Stimulated activated CD4-positive, alpha-beta T cell treated with anti-CD3 and anti-CD28 coated beads, Interleukin-15, amount 100 ng/mL, for 24 hours (primary cell): ENCODE results near the gene HSD17B12.

ENCODE experiments used
- DNase-seq: peaks from one replicate; pipeline ENCODE4 v3.0.0-alpha.2; 2020

The HSD17B12 gene

DNA sequence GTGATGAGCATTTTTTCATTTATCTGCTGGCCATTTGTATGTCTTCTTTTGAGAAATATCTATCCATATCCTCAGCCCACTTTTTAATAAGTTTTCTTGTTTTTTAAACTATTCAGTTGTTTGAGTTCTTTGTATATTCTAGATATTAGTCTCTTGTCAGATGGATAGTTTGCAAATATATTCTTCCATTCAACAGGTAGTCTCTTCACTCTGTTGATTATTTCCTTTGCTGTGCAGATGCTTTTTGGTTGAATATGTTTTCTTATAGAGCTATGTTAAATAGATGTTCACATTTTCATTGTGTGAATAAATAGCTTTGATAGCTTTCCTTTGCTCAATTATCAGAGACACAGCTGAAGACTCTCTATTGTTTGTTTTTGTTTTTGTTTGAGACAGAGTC lies 131.9 kb downstream of the HSD17B12 start:
- no peak for DNase-seq

DNA sequence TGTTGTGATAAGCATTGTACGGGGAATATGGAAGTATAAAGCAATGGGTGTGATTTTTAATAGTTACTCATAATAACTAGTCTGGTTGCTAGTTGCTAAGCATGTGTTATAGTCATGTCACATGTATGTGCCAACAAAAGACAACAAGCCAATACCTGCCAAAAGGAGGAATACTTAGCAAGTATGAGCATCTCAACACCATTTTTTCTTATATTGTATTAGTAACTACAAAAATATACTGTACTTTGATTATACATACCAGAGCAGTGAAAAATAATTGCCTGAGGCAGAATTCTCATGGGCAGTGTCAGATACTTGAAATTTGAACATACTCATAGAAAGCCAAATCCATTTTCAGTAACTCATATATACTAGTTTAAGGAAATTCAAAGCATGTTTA lies 137.7 kb downstream of the HSD17B12 start:
- no peak for DNase-seq

DNA sequence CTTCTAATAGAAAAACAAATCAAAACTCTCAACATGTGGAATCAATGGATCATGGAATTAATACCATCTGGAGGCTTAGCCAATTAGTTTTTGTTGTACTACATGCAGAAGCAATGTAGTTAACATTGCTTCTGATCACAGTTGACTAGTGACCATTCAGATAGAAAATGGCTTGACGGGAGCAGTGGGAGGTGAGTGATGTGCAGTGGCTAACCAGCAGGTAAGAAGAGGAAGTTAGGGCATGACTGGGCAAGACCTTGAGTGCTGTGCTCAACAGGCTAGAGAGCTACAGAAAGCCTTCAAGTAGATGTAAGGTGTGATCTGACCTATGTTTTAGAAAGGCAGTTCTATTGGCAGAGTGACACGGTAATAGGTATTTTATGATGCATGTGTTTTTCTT lies 139.4 kb downstream of the HSD17B12 start:
- DNase-seq, result no peak

DNA sequence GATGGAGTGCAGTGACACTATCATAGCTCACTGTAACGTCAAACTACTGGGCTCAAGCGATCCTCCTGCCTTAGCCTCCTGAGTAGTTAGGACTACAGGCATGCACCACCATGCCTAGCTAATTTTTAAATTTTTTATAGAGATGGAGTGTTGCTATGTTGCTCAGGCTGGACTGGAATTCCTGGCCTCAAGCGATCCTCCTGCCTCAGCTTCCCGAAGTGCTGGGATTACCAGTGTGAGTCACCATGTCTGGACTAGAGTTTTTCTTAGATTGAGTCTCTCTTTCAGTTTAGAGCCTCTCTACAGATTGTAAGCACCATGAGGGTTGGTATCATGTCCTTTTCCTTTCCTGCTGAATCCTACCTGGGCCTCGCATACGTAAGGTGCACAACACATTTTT lies 142.8 kb downstream of the HSD17B12 start:
- DNase-seq, result no peak

DNA sequence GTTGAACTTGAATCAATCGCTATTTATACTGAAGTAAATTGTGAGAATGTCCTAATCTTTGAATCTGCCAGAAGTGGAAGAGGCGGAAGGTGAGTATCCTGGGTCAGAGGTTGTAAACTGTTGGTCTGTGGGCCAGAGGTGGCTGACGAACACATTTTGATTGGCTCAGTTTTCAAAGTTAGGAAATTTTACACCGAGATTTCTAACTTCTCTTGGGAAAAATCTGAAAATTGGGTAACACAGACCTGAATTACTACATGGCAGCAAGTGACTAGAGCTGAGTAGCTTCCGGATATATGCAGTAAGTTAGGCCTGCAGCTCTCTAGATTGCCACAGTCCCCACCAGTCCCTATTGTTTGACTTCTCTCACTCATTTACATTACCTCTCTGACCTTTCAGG lies 143.3 kb downstream of the HSD17B12 start:
- no peak for DNase-seq

DNA sequence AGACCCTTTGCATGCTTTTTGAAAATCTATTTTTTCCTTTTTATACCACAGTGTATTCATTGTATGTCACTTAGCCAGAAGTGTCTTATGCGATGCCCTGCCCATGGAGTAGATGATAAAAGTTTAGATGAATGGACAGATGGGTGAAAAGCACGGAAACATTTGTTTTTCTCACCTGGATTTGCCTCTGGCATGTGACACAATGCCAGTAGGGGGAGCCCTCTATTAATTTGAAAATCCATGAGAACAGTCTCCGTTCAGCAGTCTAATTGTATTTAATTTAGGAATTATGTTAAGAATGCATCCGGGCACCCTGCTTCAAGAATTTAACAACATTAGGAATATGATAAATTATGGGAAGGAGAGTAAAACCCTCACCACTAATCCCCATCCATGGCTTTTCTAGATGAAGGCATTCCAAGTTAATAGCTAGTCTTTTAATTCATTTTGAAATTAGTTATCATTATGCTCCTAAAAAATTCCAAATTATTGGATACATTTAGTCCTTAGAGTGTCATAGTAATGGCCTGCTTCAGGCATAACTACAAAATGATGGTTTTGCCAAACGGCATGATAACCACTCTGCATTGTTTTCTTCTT lies 144.8 kb downstream of the HSD17B12 start:
- DNase-seq, result peak; percentile 4

DNA sequence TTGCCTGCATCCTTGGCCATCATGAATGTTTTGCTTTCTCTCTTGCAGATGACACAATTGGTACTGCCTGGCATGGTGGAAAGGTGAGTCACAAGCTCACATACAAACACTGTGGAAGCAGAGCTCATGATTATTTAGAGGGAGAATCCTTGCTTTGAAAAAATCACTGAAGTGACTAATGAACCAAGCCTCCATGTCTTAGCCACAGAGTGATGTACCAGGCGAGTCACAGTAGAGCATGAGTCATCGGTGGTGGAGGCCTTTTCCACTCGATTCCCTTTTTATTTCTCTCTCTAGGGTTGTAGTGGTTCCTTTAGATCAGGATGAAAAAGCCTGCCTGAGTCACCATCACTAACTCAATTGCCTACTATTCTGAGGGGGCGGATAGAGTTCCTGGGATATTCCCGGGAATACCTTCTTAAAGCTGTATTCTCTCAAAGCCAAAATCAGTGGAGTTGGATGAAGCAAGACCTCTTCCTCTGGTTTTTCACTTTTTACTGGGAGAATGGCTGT lies 150.4 kb downstream of the HSD17B12 start:
- DNase-seq, result peak; percentile 69

DNA sequence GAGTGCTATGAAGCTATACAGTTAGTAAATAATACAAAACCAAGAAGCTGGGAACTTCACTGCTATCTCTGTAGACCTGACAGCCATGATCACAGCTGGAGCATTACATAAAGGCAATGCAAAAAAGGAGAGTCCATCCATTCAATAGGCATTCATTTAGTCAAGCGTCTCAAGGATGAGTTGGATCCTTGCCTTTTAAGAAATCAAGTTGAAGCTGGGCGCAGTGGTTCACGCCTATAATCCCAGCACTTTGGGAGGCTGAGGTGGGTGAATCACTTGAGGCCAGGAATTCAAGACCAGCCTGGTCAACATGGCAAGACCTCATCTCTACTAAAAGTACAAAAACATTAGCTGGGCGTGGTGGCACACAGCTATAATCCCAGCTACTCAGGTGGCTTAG lies 152.0 kb downstream of the HSD17B12 start:
- no peak for DNase-seq

DNA sequence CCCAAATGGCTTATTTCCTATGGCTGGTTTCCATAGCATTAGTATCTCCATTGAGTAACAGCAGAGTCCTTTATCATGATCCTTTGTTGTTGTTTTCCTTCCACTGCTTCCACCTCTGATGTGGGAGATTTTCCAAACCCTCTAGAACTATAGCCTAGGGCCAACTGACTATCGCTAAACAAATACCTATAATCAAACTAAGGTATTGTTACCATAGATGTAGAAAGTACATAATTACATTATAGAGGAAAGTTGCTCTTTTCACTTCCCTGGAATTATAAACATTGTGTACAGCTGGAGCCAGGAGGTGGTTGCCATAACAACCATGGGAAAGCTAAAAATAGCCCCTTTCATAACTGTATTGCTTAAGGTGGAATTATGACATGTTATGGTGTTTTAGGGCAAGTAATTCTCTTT lies 153.1 kb downstream of the HSD17B12 start:
- no peak for DNase-seq

DNA sequence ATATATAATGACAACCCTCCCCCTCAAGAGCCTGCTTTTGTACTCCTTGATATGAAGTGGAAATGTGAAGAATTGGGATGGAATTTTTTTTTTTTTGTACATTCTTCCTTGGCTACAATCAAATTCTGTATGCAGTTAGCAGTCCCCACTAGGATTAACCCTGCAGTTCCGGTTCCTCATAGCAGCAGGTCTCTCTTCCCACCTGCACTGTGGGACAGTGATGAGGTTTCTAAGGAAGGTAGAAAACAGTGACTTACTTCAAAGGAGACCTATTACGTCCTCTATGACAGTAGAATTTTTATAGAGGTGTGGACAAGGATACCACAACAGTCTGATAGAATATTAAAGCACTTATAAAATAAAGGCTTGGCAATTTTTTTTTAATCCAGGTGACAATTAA lies 153.7 kb downstream of the HSD17B12 start:
- no peak for DNase-seq

DNA sequence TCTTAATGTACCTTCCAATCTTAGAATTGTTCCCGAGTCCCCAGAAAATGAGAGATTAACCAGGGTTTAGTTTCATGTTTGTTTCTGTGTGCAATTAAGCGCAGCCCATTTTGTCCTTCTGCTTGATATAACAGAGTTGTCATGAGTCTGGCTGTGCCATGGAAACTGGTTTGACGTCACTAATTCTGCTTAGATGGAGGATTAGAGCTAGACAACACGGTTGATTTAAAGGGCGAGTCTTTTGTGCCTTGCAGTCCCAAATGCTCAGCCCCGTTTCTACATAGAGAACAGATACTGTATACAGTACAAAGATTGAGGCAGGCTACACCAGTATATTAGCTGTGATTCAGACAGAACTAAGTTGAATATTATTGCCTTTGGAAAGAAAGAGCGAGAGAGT lies 154.6 kb downstream of the HSD17B12 start:
- DNase-seq, result no peak

DNA sequence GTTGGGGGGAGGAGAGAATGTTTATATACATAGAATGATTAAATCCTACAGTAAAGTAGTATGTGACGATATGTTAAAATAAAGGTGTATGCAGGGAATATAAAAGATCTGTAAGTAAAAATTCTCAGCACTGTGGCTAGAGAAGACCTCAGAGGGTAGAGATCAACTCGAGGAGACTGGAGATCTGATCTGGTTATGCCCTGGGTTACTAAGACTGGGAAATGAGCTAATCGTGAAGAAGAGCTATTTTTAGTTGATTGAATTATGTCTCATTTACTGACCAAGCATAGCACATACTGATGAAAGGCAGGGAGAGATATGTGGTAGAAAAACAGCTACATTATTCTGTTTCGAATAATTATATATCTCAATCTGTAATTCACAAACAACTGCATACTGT lies 157.3 kb downstream of the HSD17B12 start:
- no peak for DNase-seq

DNA sequence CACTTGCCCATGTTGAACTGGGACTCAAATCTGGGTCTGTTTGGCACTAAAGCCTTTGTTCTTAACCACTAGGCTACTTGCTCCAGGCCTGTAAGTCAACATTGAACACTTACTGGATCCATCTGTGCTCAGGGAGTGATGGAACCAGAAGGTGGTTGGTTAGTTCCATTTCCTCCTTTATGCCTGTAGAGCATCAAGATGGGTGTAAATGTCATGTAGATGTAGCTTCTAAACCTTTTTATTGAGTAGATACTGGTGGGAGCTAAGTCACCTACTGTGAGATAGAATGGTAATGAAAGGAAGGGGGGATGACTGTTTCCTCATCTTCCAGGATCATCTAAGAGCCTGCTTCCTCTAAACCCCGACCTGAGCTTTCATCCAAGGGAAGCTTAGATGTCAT lies 161.5 kb downstream of the HSD17B12 start:
- DNase-seq, result no peak

DNA sequence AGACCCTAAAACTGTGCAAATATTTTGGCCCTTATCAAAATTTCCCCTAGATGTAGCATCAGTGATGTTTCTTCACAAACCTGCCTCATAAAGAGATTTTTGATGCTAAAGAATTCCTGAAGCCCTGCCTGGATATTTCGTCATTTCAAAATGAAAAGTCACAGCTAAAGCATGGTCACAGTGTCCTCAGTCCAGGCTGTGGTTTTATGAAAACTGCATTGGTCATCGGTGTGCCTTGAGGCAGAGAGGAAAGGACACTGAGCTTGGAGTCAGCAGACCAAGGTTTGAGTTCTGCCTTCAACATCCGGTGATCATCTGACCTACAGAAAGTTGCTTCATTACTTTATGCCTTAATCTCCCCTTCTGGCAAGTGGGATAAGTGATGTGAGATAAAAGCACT lies 165.3 kb downstream of the HSD17B12 start:
- no peak for DNase-seq

DNA sequence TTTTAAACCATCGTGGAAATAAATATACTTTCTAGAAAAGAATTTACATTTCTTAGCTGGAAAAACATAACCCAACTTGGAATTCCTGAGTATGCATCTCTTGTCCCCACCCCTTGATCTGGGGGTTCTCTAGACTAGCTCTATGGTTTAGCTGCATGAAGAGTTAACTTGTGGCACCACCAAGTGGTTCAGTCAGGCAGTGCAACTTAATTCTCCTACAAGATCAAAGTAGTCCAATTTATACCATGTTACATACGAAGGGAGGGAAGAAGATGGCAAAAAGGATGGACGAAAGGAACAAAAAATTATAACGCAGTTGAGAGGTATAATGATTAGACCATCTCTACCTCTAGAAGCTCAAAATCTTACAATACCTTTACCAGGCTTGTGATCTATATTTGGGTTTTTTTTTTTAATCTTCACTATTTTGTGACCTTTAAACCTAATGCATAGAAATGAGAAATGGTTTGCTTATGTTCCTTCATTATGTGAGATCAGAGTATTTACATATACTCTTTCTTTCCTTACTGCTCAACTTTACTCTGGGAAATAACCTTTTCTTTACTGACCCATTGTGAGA lies 171.6 kb downstream of the HSD17B12 start:
- DNase-seq, result peak; percentile 71

DNA sequence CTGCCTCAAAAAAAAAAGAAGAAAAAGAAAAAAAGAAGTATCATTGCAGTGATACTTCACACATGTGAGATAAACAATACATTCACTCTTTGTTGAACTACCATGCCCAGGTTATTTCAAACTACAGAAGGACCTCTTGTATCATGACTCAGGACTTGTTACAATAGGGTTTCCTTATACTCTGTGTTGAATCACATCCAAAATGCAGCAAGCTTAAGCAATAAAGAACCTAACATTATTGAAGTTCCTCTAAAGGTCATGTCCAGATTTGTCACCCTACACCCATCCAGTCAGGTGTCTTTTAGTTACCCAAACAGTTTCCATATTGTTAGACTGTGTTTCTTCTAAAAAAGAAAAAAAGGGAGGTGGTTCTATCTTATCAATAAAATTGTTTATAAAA lies 173.2 kb downstream of the HSD17B12 start:
- DNase-seq, result no peak

DNA sequence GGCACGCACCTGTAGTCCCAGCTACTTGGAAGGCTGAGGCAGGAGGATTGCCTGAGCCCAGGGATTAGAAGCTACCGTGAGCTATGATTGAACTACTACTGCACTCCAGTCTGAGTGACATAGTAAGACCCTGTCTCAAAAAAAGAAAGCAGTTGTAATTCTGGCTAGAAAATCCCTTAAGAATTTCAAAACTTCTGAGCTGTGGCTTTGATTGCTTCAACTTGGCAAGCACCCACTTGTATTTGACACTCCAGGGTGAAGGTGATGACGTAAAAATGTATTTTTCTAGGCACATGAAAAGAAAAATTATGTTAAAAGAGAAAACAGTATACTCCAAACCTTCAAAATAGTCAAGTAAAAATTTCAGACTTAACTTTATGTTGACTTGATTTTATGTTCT lies 176.5 kb downstream of the HSD17B12 start:
- DNase-seq, result no peak

DNA sequence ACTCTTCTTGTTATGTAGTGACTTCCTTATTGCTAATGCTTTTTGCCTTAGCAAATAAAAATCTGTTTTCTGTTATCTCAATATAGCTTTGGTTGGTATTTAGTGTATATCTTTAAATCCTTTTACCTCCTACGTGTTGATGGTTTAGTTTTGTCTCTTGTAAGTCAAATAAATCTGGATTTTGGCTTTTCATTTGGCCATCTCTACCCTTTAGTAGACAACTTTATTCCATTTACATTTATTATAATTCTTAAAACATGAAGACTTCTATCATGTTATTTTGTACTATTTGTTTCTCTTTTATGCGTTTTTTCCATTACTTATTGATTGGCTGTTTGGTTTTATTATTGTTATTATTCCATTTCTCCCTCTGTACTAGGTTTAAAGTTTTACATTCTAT lies 180.6 kb downstream of the HSD17B12 start:
- no peak for DNase-seq

DNA sequence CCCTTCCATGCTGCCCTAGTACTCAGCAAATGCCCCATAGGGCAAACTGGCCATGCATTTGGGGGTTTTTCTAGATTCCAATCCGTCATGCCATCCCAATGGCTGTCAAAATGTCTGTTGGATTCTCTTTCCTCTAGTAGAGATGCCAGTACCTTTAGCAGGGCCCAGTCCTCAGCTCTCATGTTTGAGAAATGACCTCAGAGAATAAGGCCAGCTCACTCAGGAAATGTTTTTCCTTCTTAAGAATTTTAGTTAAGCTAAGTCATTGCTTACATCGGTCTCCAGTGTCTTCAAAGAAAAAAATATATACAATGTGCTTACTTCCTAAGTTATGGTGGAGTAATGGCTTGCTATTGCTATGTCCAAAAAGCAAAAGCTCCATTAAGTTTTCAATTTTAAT lies 186.0 kb downstream of the HSD17B12 start:
- no peak for DNase-seq

DNA sequence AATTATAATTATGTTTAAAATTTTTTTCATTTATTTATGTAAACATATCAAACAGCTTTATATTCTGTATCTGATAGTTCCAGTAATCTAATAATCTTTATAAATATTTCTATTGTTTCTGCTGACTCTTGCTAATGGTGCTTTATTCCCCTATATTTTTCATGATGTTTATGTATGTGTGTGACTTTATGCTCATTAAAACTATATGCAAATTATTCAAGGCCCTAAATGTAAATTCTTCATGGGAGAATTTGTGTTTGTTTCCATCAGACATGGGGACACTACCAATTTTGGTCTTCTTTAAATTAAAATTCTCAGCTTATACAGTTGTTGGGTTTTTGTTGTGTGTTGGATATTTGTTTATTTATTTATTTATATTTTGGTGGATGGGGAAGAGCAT lies 186.4 kb downstream of the HSD17B12 start:
- no peak for DNase-seq

DNA sequence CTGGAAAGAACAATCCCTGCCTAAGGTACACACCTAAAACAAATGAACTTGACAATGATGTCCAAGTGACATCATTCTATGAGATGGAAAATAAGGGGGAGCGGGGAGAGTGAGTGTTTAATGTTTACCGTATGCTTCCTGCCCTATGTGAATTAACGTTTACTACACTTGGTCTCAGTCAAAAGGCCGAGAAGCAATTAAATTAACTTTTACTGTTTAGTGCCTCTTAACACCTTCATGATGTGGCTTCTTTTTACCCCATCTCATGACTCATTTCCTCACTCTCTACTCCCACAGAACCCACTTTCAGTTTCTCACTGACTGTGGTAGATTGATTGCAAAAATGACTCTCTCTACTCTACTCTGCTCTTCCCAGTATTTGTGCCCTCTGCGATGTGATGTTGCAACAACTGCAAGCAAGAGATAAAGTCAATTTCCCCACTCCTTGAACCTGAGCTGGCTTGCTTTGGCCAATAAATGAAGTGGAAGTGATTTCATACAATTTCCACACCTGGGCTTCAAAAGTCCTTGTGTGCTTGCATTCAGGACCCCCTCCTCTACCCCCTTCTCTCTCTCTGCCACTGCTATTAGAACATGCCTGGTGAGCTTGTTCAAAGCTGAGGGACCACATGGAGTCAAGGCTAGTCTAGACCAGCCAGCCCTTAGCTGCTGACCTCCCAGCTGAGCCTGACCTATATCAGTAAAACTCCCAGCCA lies 188.5 kb downstream of the HSD17B12 start:
- peak; percentile 45 for DNase-seq

DNA sequence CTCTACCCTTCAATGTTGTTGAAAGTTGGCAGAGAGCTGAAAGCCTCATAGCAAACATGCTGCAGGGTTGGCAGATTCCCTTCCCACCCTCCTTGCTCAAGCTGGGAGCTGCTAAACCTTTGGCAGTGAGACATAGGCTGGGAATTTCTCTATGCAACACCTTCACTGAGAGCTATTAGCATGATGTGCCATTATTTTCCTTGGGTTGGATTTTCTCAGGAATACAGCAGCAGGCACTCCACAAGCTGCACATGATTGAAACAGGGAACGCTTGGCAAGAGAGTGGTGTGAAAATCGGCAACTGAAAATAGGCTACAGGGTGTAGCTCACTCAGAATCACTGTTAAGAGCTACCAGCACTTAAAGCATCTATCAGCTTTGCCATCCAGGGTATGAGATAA lies 190.5 kb downstream of the HSD17B12 start:
- no peak for DNase-seq

DNA sequence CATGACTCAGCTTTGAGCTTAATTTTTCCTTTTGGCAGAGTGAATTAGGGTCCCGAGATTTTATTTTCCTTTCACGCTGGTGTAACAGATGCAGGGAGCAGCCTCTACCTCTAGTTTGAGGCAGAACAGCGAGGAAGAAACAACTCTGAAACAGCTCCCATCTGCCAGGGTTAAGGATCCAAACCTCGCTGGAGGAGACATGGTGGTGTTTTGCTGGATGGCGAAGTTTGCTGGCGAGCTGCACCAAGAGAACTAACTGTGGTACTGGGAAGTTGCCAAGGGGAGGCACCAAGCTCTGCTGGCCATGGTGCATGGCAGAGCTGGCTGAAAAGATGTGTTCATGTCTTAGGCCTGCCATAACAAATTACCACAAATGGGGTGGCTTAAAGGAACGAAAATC lies 192.5 kb downstream of the HSD17B12 start:
- no peak for DNase-seq

DNA sequence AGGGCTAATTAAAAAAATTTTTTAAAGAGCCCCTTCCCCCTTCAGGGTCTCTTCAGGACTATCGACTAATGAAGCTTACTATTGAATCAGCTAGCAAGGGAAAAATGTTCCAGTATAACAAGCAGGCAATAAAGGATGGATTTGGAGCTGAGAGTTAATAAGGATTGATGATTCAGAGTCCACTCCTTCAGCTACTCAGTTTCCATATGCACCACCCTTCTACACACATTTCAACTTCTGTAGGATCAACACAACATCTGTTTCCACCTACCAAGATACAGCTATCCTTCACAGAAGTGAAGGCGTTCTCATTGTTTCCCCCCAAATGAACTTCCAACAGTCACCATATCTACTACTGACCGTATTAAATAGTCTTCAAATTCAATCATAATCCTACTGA lies 193.5 kb downstream of the HSD17B12 start:
- DNase-seq, result no peak

DNA sequence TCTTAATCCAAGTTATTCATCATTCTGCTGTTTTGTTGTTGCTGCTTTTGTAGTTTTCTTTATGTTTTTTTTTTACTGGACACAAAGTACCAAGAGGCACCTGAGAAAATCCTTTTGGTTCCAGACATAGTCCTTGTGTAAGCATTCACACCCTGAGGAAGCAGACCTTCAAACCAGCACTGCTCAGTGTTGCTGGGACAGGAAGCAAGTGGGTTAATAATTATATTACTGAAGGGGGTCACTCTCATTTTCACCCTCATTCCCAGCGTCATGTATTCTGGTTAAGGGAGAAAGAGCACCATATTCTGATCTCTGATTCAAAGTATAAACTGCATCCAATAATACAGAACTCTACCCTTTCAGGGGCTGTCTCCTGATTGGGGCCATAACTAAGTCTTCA lies 194.2 kb downstream of the HSD17B12 start:
- DNase-seq, result no peak
